Stimulated activated CD4-positive, alpha-beta T cell treated with anti-CD3 and anti-CD28 coated beads, Interleukin-2, amount 100 ng/mL, for 48 hours (primary cell): Measurements from ENCODE around the gene CNTN1.

Source experiments
- DNase-seq, 2 donors: peaks; one replicate each; pipeline ENCODE4 v3.0.0-alpha.2; 2020

CNTN1 gene

GRCh38 chr12:40870981-40871380, 178.7 kb downstream of the CNTN1 start:
- DNase-seq = no peak

GRCh38 chr12:40874868-40875267, 182.6 kb downstream of the CNTN1 start:
- no peak for DNase-seq

- DNase-seq = no peak
Observed at GRCh38 chr12:40889329-40889728, 197.1 kb downstream of the CNTN1 start.

GRCh38 chr12:40892528-40892927, 200.3 kb downstream of the CNTN1 start:
- DNase-seq = no peak

- DNase-seq = no peak
Observed at GRCh38 chr12:40898505-40898904, 206.3 kb downstream of the CNTN1 start.

- DNase-seq = no peak
Observed at GRCh38 chr12:40903040-40903439, 210.8 kb downstream of the CNTN1 start.

GRCh38 chr12:40907115-40907527, 214.9 kb downstream of the CNTN1 start:
- DNase-seq = no peak

GRCh38 chr12:40911676-40912075, 219.4 kb downstream of the CNTN1 start:
- DNase-seq = no peak

GRCh38 chr12:40915172-40915571, 222.9 kb downstream of the CNTN1 start:
- no peak for DNase-seq

- no peak for DNase-seq
Observed at GRCh38 chr12:40917561-40917960, 225.3 kb downstream of the CNTN1 start.

- no peak for DNase-seq
Observed at GRCh38 chr12:40921563-40922163, 229.4 kb downstream of the CNTN1 start.

GRCh38 chr12:40937891-40938290, 245.7 kb downstream of the CNTN1 start:
- no peak for DNase-seq

GRCh38 chr12:40942326-40942725, 250.1 kb downstream of the CNTN1 start:
- DNase-seq = no peak

GRCh38 chr12:40945772-40946171, 253.5 kb downstream of the CNTN1 start:
- no peak for DNase-seq

GRCh38 chr12:40946612-40947194, 254.5 kb downstream of the CNTN1 start:
- no peak for DNase-seq

GRCh38 chr12:40947797-40948196, 255.6 kb downstream of the CNTN1 start:
- DNase-seq = no peak

- DNase-seq = no peak
Observed at GRCh38 chr12:40953076-40953475, 260.8 kb downstream of the CNTN1 start.

- DNase-seq = no peak
Observed at GRCh38 chr12:40957417-40957816, 265.2 kb downstream of the CNTN1 start.

- no peak for DNase-seq
Observed at GRCh38 chr12:40959041-40959440, 266.8 kb downstream of the CNTN1 start.

GRCh38 chr12:40963751-40964150, 271.5 kb downstream of the CNTN1 start:
- DNase-seq = no peak

GRCh38 chr12:40969796-40970195, 277.6 kb downstream of the CNTN1 start:
- DNase-seq = no peak

GRCh38 chr12:40970320-40970907, 278.2 kb downstream of the CNTN1 start:
- DNase-seq = no peak

- no peak for DNase-seq
Observed at GRCh38 chr12:40971911-40972310, 279.7 kb downstream of the CNTN1 start.

- no peak for DNase-seq
Observed at GRCh38 chr12:40976546-40976945, 284.3 kb downstream of the CNTN1 start.
